H1 (cell line): ENCODE data around the gene FGGY.

Experiments used
- CBX5 ChIP-seq: fragments of 300-800, 300-1000 bp; sonication (generic); IDR thresholded peaks from 2 replicates; pipeline ENCODE4 v1.7.1; 2016; ENCODE audit warnings: antibody characterized with exemption, low read length, low read depth
- CTCF ChIP-seq, 3 experiments: IDR thresholded peaks; 1 replicate in 2 of 3; 2 replicates in 1 of 3; pipeline versions ENCODE4 v1.5.1 to v1.6.1; 2011; ENCODE audit warnings: low read length in 3 of 3, mild to moderate bottlenecking in 3 of 3, inconsistent platforms in 2 of 3, low read depth in 1 of 3, moderate library complexity in 1 of 3; ENCODE audit not compliant: insufficient read depth in 1 of 3; ENCODE audit errors: control extremely low read depth in 1 of 3
- GABPA ChIP-seq: IDR thresholded peaks from 2 replicates; pipeline ENCODE4 v1.6.1; 2011; ENCODE audit warnings: mild to moderate bottlenecking, low read length, moderate library complexity, borderline replicate concordance; ENCODE audit not compliant: insufficient read depth
- POLR2A ChIP-seq, 2 experiments: IDR thresholded peaks; 1 replicate in 1 of 2; 2 replicates in 1 of 2; pipeline ENCODE4 v1.6.1; 2011; ENCODE audit warnings: low read depth in 2 of 2, low read length in 2 of 2, mild to moderate bottlenecking in 2 of 2; ENCODE audit errors: control extremely low read depth in 1 of 2
- TCF12 ChIP-seq: IDR thresholded peaks from 2 replicates; pipeline ENCODE4 v1.6.1; 2011; ENCODE audit warnings: low read depth, mild to moderate bottlenecking, low read length

GRCh38 chr1:59290193-59290949, 6.5 kb upstream of the FGGY start:
- TF ChIP-seq TCF12 (no peak), CTCF (IDR thresholded peaks at IDR 0.05; ENCODE audit: control extremely low read depth in 1 of 3, insufficient read depth in 1 of 3, low read depth in 1 of 3, low read length in 3 of 3) (peak; percentile 56 to 86 (median 73)), POLR2A (IDR thresholded peaks at IDR 0.05; ENCODE audit: control extremely low read depth in 1 of 2, low read depth in 2 of 2, low read length in 2 of 2) (no peak), CBX5 (no peak), GABPA (no peak)
